Stimulated activated naive CD4-positive, alpha-beta T cell (primary cell): ENCODE data around the gene ACAA2.
"Not testable (repeated sequence)": the region's sequence is repeated elsewhere in the genome, so short reads cannot be mapped to it uniquely, and the experiment has no call there.

ENCODE experiments used
- DNase-seq, 6 experiments: peaks; one replicate each; lab custom pipeline; 2025; lab: John Stamatoyannopoulos, UW

ACAA2 gene

DNA sequence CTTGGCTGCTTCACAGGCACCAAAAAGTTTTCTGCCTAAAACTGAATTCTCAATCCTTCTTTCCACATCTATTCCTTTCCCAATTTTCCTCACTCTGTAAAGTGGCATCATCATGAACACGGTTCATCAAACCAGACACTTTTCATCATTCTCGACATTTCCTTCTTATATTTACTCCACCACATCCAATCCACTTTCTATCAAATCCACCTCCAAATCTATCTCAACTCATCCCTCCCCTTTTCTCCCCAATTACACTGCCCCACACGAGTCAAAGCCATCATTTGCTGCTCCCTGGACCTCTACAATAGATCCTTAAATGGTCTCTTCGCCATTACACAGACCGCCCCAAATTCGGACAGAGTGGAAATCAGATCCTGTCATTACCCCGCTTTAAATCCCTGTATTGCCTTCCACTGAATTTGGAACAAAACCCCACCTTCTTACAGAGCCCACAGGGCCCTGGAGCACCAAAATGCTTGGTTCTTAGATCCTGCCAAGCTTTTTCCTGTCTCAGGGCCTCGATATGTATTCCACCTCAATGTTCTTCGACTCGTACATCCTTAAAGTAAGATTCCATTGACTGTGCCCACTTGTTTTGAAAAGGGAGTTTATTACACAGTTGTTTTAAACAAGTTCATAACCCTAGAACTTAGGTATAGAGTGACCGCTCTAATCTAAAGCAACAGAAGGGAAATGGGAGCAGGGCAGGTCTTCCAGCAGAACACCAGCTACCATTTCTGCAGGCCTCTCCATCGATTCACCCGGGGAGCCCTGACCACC is 856 bp downstream of the ACAA2 start:
- DNase-seq: peak in 1 of 6 experiments; percentile 24

- DNase-seq: no peak
Observed at GRCh38 chr18:49811151-49811938, 2.0 kb downstream of the ACAA2 start.

DNA sequence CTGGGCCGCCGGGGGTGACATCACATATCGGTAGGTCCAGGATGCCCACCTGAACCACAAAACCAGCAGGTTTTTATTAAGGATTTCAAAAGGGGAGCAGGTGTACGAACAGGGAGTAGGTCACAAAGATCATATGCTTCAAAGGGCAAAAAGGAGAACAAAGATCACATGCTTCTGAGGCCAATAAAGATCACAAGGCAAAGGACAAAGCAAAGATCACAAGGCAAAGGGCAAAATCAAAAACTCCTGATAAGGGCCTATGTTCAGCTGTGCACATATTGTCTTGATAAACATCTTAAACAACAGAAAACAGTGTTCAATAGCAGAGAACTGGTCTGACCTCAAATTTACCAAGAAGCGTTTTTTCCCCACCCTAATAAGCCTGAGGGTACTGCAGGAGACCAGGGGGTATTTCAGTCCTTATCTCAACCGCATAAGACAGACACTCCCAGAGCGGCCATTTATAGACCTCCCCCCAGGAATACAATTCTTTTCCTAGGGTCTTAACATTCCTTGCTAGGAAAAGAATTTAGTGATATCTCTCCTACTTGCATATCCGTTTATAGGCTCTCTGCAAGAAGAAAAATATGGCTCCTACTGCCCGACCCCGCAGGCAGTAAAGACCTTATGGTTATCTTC is 4.7 kb downstream of the ACAA2 start:
- DNase-seq: not testable (repeated sequence)

- DNase-seq: no peak
Observed at GRCh38 chr18:49804096-49804495, 9.2 kb downstream of the ACAA2 start.

GRCh38 chr18:49802623-49803022 is 10.7 kb downstream of the ACAA2 start:
- no peak for DNase-seq

DNA sequence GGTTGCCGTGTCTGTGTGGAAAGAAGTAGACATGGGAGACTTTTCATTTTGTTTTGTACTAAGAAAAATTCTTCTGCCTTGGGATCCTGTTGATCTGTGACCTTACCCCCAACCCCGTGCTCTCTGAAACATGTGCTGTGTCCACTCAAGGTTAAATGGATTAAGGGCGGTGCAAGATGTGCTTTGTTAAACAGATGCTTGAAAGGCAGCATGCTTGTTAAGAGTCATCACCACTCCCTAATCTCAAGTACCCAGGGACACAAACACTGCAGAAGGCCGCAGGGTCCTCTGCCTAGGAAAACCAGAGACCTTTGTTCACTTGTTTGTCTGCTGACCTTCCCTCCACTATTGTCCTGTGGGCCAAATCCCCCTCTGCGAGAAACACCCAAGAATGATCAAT is 12.8 kb downstream of the ACAA2 start:
- not testable (repeated sequence) for DNase-seq

DNA sequence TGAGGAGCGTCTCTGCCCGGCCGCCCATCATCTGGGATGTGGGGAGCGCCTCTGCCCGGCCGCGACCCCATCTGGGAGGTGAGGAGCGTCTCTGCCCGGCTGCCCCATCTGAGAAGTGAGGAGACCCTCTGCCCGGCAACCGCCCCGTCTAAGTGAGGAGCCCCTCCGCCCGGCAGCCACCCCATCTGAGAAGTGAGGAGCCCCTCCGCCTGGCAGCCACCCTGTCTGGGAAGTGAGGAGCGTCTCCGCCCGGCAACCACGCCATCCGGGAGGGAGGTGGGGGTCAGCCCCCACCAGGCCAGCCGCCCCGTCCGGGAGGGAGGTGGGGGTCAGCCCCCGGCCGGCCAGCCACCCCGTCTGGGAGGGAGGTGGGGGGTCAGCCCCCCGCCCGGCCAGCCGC is 13.5 kb downstream of the ACAA2 start:
- DNase-seq: not testable (repeated sequence)

DNA sequence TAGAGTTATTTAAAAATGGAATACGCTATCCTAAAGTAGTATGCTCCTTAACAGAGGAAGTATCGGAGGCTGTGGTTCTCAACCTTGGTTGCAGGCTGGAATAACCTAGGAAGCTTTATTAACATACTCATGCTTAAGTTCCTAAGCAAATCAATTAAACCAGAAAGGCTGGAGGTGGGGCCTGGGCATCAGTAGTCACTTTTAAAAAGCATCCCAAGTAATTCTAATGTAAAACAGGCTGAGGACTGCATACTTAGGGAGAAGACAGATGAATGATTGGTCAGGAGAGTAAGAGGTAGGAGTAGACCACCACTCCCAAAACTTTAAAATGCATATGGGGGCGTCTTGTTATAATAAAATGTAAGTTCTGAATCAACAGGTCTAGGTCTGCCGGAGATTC is 15.3 kb downstream of the ACAA2 start:
- no peak for DNase-seq

- DNase-seq: no peak
Observed at GRCh38 chr18:49795612-49796552, 17.5 kb downstream of the ACAA2 start.

DNA sequence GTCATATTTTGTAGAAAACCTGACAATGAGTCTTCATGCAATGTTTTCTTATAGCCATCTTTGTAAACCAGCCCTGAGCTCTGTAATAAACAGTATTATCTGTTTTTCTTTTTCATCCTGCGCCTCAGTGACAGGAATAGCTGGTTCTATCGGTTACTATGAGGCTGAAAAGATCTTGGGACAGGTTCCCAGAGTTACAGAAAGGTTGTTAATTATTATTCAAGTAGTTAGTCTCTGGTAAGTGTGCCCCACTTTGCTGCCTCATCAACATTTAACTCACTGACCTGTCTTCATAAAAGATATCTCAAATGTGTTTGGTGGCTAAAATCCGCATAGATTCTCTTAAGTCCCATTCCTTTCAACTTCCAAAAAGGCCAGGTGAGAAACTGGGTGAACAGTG is 18.6 kb downstream of the ACAA2 start:
- DNase-seq: no peak

- not testable (repeated sequence) for DNase-seq
Observed at GRCh38 chr18:49789560-49790134, 23.7 kb downstream of the ACAA2 start.

DNA sequence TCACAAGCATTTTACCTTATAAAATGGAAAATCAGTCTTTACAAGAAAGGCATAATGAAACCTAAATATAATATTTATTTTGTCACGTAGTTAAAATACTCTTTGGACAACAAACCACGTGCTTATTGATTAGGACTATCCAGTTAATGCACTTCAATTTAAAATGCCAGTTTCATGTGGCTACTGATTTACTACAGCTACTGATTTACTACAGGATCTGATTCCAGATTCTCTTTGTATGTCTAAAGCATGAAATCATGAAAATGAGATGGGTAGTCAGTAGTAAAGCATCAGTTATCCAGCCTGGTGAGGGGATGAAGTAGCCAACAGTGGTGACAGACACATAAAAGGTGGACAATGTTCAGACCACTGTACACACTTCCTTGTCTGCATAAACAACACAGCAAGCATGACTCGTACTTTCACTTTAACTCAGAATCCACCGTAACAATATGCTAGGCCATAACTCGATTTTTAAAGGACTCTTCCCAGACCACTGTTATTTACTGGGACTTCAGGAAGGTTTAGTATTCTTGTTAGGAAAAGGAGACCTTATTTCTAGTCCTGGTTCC is 24.9 kb downstream of the ACAA2 start:
- no peak for DNase-seq

- DNase-seq: peak in 1 of 6 experiments; percentile 5
Observed at GRCh38 chr18:49786019-49786720, 27.2 kb downstream of the ACAA2 start.

GRCh38 chr18:49784427-49785185 is 28.7 kb downstream of the ACAA2 start:
- no peak for DNase-seq

DNA sequence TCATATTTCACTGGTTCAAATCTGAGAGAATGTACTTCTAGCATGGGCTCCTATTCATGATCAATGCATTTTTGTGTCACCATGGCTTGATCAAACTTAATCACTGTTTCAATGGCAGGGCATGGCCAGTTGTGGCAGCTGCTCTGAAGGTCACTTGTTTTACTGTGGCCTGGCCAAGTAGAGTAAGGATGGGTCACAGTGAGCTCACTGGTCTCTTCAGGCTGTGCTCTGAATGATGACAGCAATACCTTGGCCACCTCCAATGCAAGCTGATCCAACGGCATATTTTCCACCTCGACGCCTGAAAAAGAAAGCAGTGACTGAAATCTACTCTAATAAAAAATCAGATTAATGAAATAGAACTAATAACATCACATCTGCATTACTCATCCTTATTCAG is 29.7 kb downstream of the ACAA2 start:
- DNase-seq: not testable (repeated sequence)

GRCh38 chr18:49778826-49779465 is 34.4 kb downstream of the ACAA2 start:
- DNase-seq: no peak

GRCh38 chr18:49769047-49769728 is 44.1 kb downstream of the ACAA2 start:
- DNase-seq: no peak

DNA sequence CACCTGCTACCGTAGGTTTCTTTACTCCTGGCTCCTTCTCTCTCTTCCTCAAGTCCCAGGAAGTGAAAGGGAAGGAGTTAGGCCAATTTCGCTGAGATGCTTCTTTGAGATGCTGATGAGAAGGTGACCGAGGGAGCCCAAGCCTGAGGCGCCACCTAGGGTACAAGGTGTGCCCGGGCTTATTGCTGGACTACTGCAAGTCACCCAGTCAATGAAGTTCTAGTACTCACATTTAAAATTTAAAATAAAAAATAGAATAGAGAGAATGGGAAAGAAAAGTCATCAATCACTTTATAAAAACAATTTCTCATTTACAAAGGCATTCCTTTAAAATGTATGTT is 45.3 kb downstream of the ACAA2 start:
- no peak for DNase-seq
